ENCODE data around the gene FAM117B. TPM values are rescaled to one million over a fixed set of nuclear protein-coding genes. Genes with fewer than 3 reads are reported as not detected.

Gene FAM117B
- total and polyA plus RNA-seq, 4 donors = 0.65 to 3.4 (median 2.4) TPM

GRCh38 chr2:202769201-202769600 lies 134.4 kb downstream of the FAM117B start:
- Histone ChIP-seq H3K9me3 (ENCODE audit: control insufficient read depth in 4 of 4, low read length in 3 of 4) (no peaks in the 10 kb centered on the region), H3K27me3 (ENCODE audit: control insufficient read depth in 4 of 4, insufficient read depth in 4 of 4, low read length in 3 of 4) (no peaks in the 10 kb centered on the region), H3K27ac (ENCODE audit: low read depth in 1 of 2, low read length in 2 of 2) (no peak overlapping the region), H3K4me1 (ENCODE audit: control insufficient read depth in 4 of 4, insufficient read depth in 4 of 4, low read length in 3 of 4) (peaks cover 0 to 2% (median 0%) of the 10 kb centered on the region in 4 donors), H3K4me3 (ENCODE audit: low read depth in 1 of 3, low read length in 3 of 3) (no peak overlapping the region), H3K9ac (ENCODE audit: low read depth in 1 of 2, low read length in 2 of 2) (no peak overlapping the region), H3K36me3 (ENCODE audit: control insufficient read depth in 4 of 4, insufficient read depth in 3 of 4, low read depth in 1 of 4, low read length in 3 of 4) (peaks cover 0 to 4% (median 0%) of the 10 kb centered on the region in 4 donors)
- no peak for TF ChIP-seq HNF4G (IDR thresholded peaks at IDR 0.05)
- no peak for TF ChIP-seq RAD21 (IDR thresholded peaks at IDR 0.05)
- no peak for TF ChIP-seq SP1 (IDR thresholded peaks at IDR 0.05)
- TF ChIP-seq EGR1 (IDR thresholded peaks at IDR 0.05; ENCODE audit: low read depth in 2 of 2) = no peak
- TF ChIP-seq, protein P1, sequence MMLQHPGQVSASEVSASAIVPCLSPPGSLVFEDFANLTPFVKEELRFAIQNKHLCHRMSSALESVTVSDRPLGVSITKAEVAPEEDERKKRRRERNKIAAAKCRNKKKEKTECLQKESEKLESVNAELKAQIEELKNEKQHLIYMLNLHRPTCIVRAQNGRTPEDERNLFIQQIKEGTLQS (IDR thresholded peaks at IDR 0.05) = no peak
- no peak for TF ChIP-seq TAF1 (conservative IDR thresholded peaks at IDR 0.05)
- no peak for TF ChIP-seq REST (IDR thresholded peaks at IDR 0.05)
- no peak for TF ChIP-seq ZBTB33 (IDR thresholded peaks at IDR 0.05)
- TF ChIP-seq FOXA1 (IDR thresholded peaks at IDR 0.05) = no peak
- no peak for TF ChIP-seq CTCF (IDR thresholded peaks at IDR 0.05; ENCODE audit: low read depth, low read length, missing input control)
- no peak for TF ChIP-seq FOXA2 (IDR thresholded peaks at IDR 0.05)
- no peak for DNase-seq (ENCODE audit: low spot score)

GRCh38 chr2:202771336-202771735 lies 136.6 kb downstream of the FAM117B start:
- 93% methylated on average over 1 of the region's 1 CpG for WGBS
- Histone ChIP-seq H3K4me1 (ENCODE audit: control insufficient read depth in 4 of 4, insufficient read depth in 4 of 4, low read length in 3 of 4) (peaks cover 0 to 2% (median 0%) of the 10 kb centered on the region in 4 donors), H3K27ac (ENCODE audit: low read depth in 1 of 2, low read length in 2 of 2) (no peak overlapping the region)

More at GRCh38 chr2:202771336-202771735, 136.6 kb downstream of the FAM117B start:
- no peaks in the 10 kb centered on the region for H3K36me3 ChIP-seq (ENCODE audit: control insufficient read depth in 4 of 4, insufficient read depth in 3 of 4, low read depth in 1 of 4, low read length in 3 of 4)
- H3K27me3 ChIP-seq (ENCODE audit: control insufficient read depth in 4 of 4, insufficient read depth in 4 of 4, low read length in 3 of 4) = no peaks in the 10 kb centered on the region
- no peak overlapping the region for H3K4me3 ChIP-seq (ENCODE audit: low read depth in 1 of 3, low read length in 3 of 3)
- TF ChIP-seq SP1 (IDR thresholded peaks at IDR 0.05) = no peak
- TF ChIP-seq REST (IDR thresholded peaks at IDR 0.05) = no peak
- no peak for TF ChIP-seq TAF1 (conservative IDR thresholded peaks at IDR 0.05)
- TF ChIP-seq, protein P1 (IDR thresholded peaks at IDR 0.05) = no peak
- DNase-seq (ENCODE audit: low spot score) = no peak
- no peak overlapping the region for H3K9ac ChIP-seq (ENCODE audit: low read depth in 1 of 2, low read length in 2 of 2)
- H3K9me3 ChIP-seq (ENCODE audit: control insufficient read depth in 4 of 4, low read length in 3 of 4) = no peaks in the 10 kb centered on the region
